ENCODE measurements around the gene TENT5A.

Gene TENT5A

GRCh38 chr6:81764531-81764930, 12.1 kb upstream of the TENT5A start:
- H3K36me3 Mint-ChIP-seq, result no peaks in the 10 kb centered on the region
- no peak overlapping the region for H3K4me3 Mint-ChIP-seq
- H3K4me1 Mint-ChIP-seq, result no peaks in the 10 kb centered on the region
- H3K27ac Mint-ChIP-seq, result no peak overlapping the region
- ATAC-seq (ENCODE audit: low read depth) (no peak), DNase-seq (ENCODE audit: low spot score in 2 of 2) (no peak)
- H3K9me3 Mint-ChIP-seq, result peaks cover 3% of the 10 kb centered on the region
- peaks cover 3% of the 10 kb centered on the region for H3K27me3 Mint-ChIP-seq

DNA sequence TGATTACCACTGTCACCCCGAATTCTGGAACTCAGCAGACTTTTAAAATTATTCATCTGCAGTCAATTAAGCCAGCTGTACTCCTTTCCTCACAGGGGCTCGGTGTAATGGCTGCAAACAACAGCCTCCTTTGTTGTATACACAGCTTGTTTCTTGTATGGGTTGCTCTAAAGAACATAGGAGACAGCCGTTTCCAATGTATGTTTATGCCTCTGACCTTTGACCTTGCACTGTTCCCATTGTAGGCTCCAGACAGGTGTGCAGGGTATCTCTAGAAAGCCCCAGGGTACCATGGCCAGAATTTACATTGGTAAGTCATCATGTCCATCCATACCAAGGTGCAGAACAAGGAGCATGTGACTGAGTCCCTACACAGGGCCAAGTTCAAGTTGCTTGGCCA, 11.5 kb upstream of the TENT5A start:
- no peaks in the 10 kb centered on the region for H3K36me3 Mint-ChIP-seq
- peaks cover 3% of the 10 kb centered on the region for H3K27me3 Mint-ChIP-seq
- DNase-seq (ENCODE audit: low spot score in 2 of 2), result no peak
- no peaks in the 10 kb centered on the region for H3K4me1 Mint-ChIP-seq
- H3K4me3 Mint-ChIP-seq, result no peak overlapping the region
- H3K9me3 Mint-ChIP-seq, result peaks cover 3% of the 10 kb centered on the region
- no peak for ATAC-seq (ENCODE audit: low read depth)
- H3K27ac Mint-ChIP-seq, result no peak overlapping the region

GRCh38 chr6:81763051-81763450, 10.6 kb upstream of the TENT5A start:
- H3K4me1 Mint-ChIP-seq, result no peaks in the 10 kb centered on the region
- H3K27me3 Mint-ChIP-seq, result peaks cover 3% of the 10 kb centered on the region
- no peak overlapping the region for H3K4me3 Mint-ChIP-seq
- no peaks in the 10 kb centered on the region for H3K36me3 Mint-ChIP-seq
- DNase-seq (ENCODE audit: low spot score in 2 of 2), result no peak
- no peak for ATAC-seq (ENCODE audit: low read depth)
- H3K9me3 Mint-ChIP-seq, result peaks cover 3% of the 10 kb centered on the region
- no peak overlapping the region for H3K27ac Mint-ChIP-seq

DNA sequence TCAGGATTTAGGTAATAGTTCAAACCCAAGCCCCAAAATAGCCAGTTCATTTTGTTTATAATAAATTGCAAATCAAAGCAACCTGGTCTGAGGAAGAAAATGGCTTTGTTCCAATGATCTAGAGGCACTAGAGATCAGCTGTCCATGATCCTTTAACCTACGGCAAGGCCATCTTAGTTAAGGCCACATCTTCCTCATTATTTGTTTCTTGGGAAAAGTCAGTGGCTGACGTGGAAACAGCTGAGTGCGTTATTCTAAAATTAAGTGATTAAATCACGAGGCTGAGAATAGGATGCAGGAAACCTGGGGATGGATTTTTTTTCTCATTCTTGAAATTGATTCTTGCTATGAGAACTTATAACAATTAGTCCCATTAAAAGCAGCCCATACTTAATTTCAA, 10.1 kb upstream of the TENT5A start:
- H3K27ac Mint-ChIP-seq, result no peak overlapping the region
- H3K27me3 Mint-ChIP-seq, result peaks cover 3% of the 10 kb centered on the region
- no peaks in the 10 kb centered on the region for H3K4me1 Mint-ChIP-seq
- H3K9me3 Mint-ChIP-seq, result peaks cover 3% of the 10 kb centered on the region
- H3K36me3 Mint-ChIP-seq, result no peaks in the 10 kb centered on the region
- ATAC-seq (ENCODE audit: low read depth), result no peak
- no peak overlapping the region for H3K4me3 Mint-ChIP-seq
- DNase-seq (ENCODE audit: low spot score in 2 of 2), result no peak

DNA sequence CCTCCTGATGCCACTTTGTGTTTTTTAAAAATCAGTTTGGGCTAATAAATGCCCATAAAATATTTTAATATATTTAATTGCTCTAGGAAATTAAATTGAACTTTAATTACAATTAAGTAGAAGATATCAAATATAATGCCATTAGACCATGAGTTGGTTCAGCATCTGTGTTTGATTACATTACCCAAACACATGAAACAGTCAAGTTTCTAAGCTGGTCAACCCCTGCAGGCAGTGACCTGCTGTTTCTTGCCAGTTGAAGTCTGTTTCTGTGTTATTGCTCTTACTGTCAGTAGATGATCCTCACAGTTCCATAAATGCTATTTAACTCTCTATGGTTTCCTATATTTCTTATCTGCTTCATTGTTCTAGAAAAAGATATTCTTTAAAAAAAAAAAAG, 9.7 kb upstream of the TENT5A start:
- Mint-ChIP-seq H3K36me3 (no peaks in the 10 kb centered on the region), H3K4me3 (no peak overlapping the region), H3K27me3 (peaks cover 3% of the 10 kb centered on the region), H3K9me3 (peaks cover 3% of the 10 kb centered on the region), H3K4me1 (no peaks in the 10 kb centered on the region), H3K27ac (no peak overlapping the region)
- DNase-seq (ENCODE audit: low spot score in 2 of 2) (no peak), ATAC-seq (ENCODE audit: low read depth) (no peak)

GRCh38 chr6:81761197-81761596, 8.7 kb upstream of the TENT5A start:
- Mint-ChIP-seq H3K27ac (no peak overlapping the region), H3K4me1 (no peaks in the 10 kb centered on the region), H3K9me3 (peaks cover 3% of the 10 kb centered on the region), H3K27me3 (peaks cover 5% of the 10 kb centered on the region), H3K36me3 (no peaks in the 10 kb centered on the region), H3K4me3 (no peak overlapping the region)
- DNase-seq (ENCODE audit: low spot score in 2 of 2) (no peak), ATAC-seq (ENCODE audit: low read depth) (no peak)

GRCh38 chr6:81759782-81760181, 7.3 kb upstream of the TENT5A start:
- DNase-seq (ENCODE audit: low spot score in 2 of 2), result no peak
- ATAC-seq (ENCODE audit: low read depth), result no peak
- H3K4me3 Mint-ChIP-seq, result no peak overlapping the region
- H3K27me3 Mint-ChIP-seq, result peaks cover 1% of the 10 kb centered on the region
- no peaks in the 10 kb centered on the region for H3K4me1 Mint-ChIP-seq
- no peaks in the 10 kb centered on the region for H3K9me3 Mint-ChIP-seq
- H3K36me3 Mint-ChIP-seq, result no peaks in the 10 kb centered on the region
- no peak overlapping the region for H3K27ac Mint-ChIP-seq

- H3K9me3 Mint-ChIP-seq, result no peaks in the 10 kb centered on the region
- peaks cover 5% of the 10 kb centered on the region for H3K4me1 Mint-ChIP-seq
- no peaks in the 10 kb centered on the region for H3K36me3 Mint-ChIP-seq
- no peak overlapping the region for H3K4me3 Mint-ChIP-seq
- ATAC-seq (ENCODE audit: low read depth), result no peak
- peaks cover 4% of the 10 kb centered on the region for H3K27me3 Mint-ChIP-seq
- no peak overlapping the region for H3K27ac Mint-ChIP-seq
- no peak for DNase-seq (ENCODE audit: low spot score in 2 of 2)
Observed at GRCh38 chr6:81758221-81758620, 5.7 kb upstream of the TENT5A start.

GRCh38 chr6:81756690-81757089, 4.2 kb upstream of the TENT5A start:
- Mint-ChIP-seq H3K9me3 (no peaks in the 10 kb centered on the region), H3K27me3 (peaks cover 4% of the 10 kb centered on the region), H3K4me3 (no peak overlapping the region), H3K4me1 (peaks cover 8% of the 10 kb centered on the region), H3K36me3 (no peaks in the 10 kb centered on the region), H3K27ac (no peak overlapping the region)
- ATAC-seq (ENCODE audit: low read depth) (no peak), DNase-seq (ENCODE audit: low spot score in 2 of 2) (no peak)

- H3K36me3 Mint-ChIP-seq, result no peaks in the 10 kb centered on the region
- H3K27me3 Mint-ChIP-seq, result peaks cover 6% of the 10 kb centered on the region
- no peak for DNase-seq (ENCODE audit: low spot score in 2 of 2)
- H3K4me3 Mint-ChIP-seq, result no peak overlapping the region
- no peak for ATAC-seq (ENCODE audit: low read depth)
- no peak overlapping the region for H3K27ac Mint-ChIP-seq
- H3K9me3 Mint-ChIP-seq, result no peaks in the 10 kb centered on the region
- H3K4me1 Mint-ChIP-seq, result peaks cover 17% of the 10 kb centered on the region
Observed at GRCh38 chr6:81755551-81755950, 3.1 kb upstream of the TENT5A start.

GRCh38 chr6:81754906-81755305, 2.4 kb upstream of the TENT5A start:
- no peak overlapping the region for H3K4me3 Mint-ChIP-seq
- no peak overlapping the region for H3K27ac Mint-ChIP-seq

DNA sequence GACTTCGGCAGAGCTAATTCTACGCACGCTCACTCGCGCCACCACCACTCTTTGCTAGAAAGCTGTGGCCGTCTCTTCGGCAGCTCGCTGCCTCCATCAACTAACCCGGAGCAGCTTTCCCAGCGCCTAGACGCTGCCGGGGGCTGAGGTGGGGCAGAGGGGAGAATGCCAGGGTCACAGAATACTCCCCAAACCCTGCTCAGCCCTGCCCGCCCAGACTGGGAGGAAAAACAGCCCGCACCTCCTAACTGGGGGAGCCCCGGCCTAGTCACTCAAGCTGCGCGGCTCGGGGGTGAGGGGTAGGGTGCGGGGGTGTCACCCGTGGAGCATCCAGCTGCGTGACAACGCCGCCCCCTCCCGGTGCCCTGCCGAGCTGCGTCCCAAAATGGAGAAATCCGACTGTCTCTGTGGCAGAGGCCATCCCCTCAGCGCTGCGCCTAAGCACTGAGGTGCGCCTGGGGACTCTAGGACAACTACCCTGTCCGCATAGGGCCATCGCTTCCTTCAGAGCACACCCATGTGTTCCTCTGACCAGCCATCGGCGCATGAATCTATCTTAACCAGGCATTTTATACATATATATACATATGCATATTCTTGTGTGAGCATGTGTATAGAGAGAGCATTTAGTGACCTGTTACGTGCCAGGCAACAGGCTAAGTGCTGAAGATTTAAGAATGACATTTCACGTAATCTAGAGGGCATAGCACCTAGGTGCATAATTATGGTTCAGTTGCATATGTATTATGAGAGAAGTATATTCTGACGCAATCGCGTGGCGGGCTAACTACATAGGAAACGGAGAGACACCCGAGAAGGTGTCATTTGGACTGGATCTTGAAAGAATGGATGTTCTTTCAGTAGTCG, 1.5 kb upstream of the TENT5A start:
- peak; percentile 64 for ATAC-seq (ENCODE audit: low read depth)
- peak; percentile 80 to 82 for DNase-seq (ENCODE audit: low spot score in 2 of 2)
- Mint-ChIP-seq H3K9me3 (no peaks in the 10 kb centered on the region), H3K4me1 (peaks cover 30% of the 10 kb centered on the region), H3K27ac (peak overlapping the region; percentile 91), H3K4me3 (peak overlapping the region; percentile 96), H3K36me3 (peaks cover 2% of the 10 kb centered on the region), H3K27me3 (peaks cover 6% of the 10 kb centered on the region)

More at GRCh38 chr6:81754906-81755305, 2.4 kb upstream of the TENT5A start:
- Mint-ChIP-seq H3K4me1 (peaks cover 23% of the 10 kb centered on the region), H3K27me3 (peaks cover 6% of the 10 kb centered on the region), H3K9me3 (no peaks in the 10 kb centered on the region), H3K36me3 (no peaks in the 10 kb centered on the region)
- DNase-seq (ENCODE audit: low spot score in 2 of 2) (no peak), ATAC-seq (ENCODE audit: low read depth) (no peak)

- ATAC-seq (ENCODE audit: low read depth) (peak; percentile 33), DNase-seq (ENCODE audit: low spot score in 2 of 2) (peak; percentile 25 to 47)
- peaks cover 2% of the 10 kb centered on the region for H3K36me3 Mint-ChIP-seq
- H3K4me3 Mint-ChIP-seq, result peak overlapping the region; percentile 96
- H3K9me3 Mint-ChIP-seq, result no peaks in the 10 kb centered on the region
- H3K27me3 Mint-ChIP-seq, result peaks cover 6% of the 10 kb centered on the region
- H3K27ac Mint-ChIP-seq, result peak overlapping the region; percentile 91
- H3K4me1 Mint-ChIP-seq, result peaks cover 32% of the 10 kb centered on the region
Observed at GRCh38 chr6:81752921-81753710, 635 bp upstream of the TENT5A start.

GRCh38 chr6:81751388-81752083, 945 bp downstream of the TENT5A start:
- Mint-ChIP-seq H3K27ac (peak overlapping the region; percentile 91), H3K36me3 (peaks cover 2% of the 10 kb centered on the region), H3K27me3 (peaks cover 5% of the 10 kb centered on the region), H3K4me1 (peaks cover 32% of the 10 kb centered on the region), H3K4me3 (peak overlapping the region; percentile 96), H3K9me3 (no peaks in the 10 kb centered on the region)
- DNase-seq (ENCODE audit: low spot score in 2 of 2) (peak; percentile 1 to 34), ATAC-seq (ENCODE audit: low read depth) (no peak)
